GM12873 (cell line): ENCODE data around the gene RSPO1.

Experiments
- CTCF ChIP-seq: IDR thresholded peaks from 2 replicates; pipeline ENCODE4 v1.5.1; 2012; ENCODE audit warnings: low read depth, mild to moderate bottlenecking, moderate library complexity, low read length, control low read depth; ENCODE audit not compliant: insufficient read depth; ENCODE audit errors: missing control alignments

RSPO1 gene

GRCh38 chr1:37602750-37603694 lies 31.7 kb downstream of the RSPO1 start:
- TF ChIP-seq CTCF: peak; percentile 71

GRCh38 chr1:37601441-37601840 lies 33.3 kb downstream of the RSPO1 start:
- TF ChIP-seq CTCF: no peak

DNA sequence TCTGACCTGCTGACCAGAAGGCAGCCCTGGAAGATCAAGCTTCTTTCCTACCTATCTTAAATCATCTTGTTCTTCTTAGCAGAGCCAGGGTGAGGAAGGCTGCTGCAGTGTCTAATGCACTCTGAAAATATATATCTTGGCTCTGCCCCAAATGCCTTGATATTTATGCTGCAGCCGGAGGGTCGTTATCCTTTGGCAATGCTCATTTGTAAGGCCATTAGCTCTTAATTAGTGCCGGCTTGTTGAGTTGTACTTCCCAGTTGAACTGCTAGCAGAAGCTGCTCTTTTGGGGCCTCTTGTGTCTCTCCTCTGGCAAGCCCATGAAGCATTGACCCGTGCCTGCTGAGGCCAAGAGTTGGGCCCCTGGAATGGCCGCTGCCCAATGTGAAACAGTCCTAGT lies 34.8 kb downstream of the RSPO1 start:
- TF ChIP-seq CTCF: no peak

GRCh38 chr1:37596182-37596667 lies 38.5 kb downstream of the RSPO1 start:
- TF ChIP-seq CTCF: no peak

DNA sequence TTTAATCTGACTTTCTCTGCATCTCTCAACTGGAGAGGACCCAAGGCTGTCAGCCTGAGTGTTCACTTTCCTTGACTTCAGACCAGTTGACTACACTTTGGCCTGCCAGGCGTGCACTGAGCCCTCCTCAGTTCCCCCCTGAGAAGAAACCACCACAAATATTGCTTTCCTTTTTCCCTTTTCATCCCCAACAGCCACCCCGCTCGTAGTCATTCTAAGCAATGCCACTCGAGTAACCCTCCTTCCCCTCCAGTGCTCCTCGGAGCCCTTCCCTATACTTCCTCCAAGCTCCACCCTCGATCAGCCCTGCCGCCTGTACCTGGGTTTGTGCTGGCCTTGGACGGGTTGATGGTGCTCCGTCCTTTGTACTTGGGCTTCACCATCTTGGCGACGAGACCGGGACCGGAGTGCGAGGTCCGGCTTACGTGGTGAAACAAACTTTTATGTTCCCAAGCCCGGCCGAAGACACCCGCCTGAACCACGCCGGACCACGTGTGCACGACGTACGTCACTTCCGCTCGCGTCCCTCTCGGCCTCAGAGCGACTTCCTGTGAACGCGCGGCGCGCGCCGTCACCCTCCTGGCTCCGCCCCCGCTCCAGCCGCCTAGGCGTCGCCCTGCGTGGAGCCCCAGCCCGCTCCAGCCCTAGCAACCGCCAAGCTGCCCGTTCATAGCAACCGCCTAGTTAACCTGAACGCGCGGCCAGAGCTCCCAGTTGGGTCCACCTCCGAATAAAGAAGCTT lies 39.1 kb downstream of the RSPO1 start, which contains the start of gene GNL2:
GNL2 (minus strand) TSS at position 498 of the 742 bp plus-strand sequence; CDS start at position 383, 115 bp downstream.
- no peak for TF ChIP-seq CTCF

DNA sequence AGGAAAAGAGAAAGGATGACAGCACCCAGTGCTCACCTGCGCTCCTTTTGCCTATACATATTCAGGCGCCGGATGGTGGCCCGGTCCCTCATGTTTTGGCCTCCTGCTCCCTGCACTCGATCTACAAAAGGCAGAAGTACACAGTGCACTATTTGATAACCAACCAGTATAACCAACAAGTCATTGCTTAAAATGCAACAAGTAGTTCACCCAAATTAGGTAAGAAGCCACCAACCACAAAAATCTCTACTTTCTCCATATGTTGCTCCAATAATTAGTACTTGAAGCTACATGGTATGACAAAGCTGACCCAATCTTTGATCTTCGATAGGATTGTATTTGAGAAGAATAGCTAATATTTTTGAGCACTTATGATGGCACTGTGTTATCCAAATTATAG lies 41.0 kb downstream of the RSPO1 start:
- no peak for TF ChIP-seq CTCF

DNA sequence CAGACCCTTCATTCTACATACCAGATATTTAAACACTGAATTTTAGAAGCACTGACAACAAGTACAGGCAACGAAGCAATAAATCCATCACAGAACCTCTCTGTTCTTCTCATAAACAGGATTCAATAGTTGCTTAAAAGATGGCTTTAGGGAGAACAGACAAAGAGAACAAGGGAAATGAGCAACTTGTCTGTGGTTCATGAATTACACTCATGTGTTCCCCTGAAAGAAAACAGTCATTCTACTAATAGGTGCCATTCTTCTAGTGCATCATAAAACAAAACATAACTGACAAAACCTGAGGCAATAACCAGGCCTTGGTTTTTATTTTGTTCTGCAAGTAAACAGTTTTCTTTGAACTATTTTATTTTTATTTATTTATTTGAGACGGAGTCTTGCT lies 45.8 kb downstream of the RSPO1 start:
- TF ChIP-seq CTCF: no peak
